Stimulated activated naive B cell treated with anti-CD40 and anti-IgM and Interleukin-4, amounts not matched to agents 10 μg/mL and 1 μg/mL and 100 μg/mL, for 72 hours (primary cell): ENCODE results near the gene CPNE5.

ENCODE experiments used
- ATAC-seq, 2 donors: fragments of 150-1000 bp; cut with Tn5 transposase; replicated peaks; 2 replicates each; pipeline ENCODE4 v1.10.0; 2021; ENCODE audit warnings: moderate library complexity in 1 of 2
- DNase-seq: peaks from one replicate; pipeline ENCODE4 v3.0.0; 2021
- H3K27ac Mint-ChIP-seq: one replicate; pipeline ENCODE4 v1.8.0; 2022; ENCODE audit warnings: mild to moderate bottlenecking, mixed read lengths
- H3K27me3 Mint-ChIP-seq, 2 donors: one replicate each; pipeline ENCODE4 v1.8.0; 2022; ENCODE audit warnings: mixed read lengths in 2 of 2
- H3K36me3 Mint-ChIP-seq, 2 donors: one replicate each; pipeline ENCODE4 v1.8.0; 2022; ENCODE audit warnings: mixed read lengths in 2 of 2, mild to moderate bottlenecking in 1 of 2
- H3K4me1 Mint-ChIP-seq, 2 donors: one replicate each; pipeline ENCODE4 v1.8.0; 2022; ENCODE audit warnings: mixed read lengths in 2 of 2, mild to moderate bottlenecking in 1 of 2
- H3K4me3 Mint-ChIP-seq, 2 donors: one replicate each; pipeline ENCODE4 v1.8.0; 2022; ENCODE audit warnings: mild to moderate bottlenecking in 2 of 2, mixed read lengths in 2 of 2, moderate library complexity in 1 of 2
- H3K9me3 Mint-ChIP-seq, 2 donors: one replicate each; pipeline ENCODE4 v1.8.0; 2022; ENCODE audit warnings: mixed read lengths in 2 of 2, mild to moderate bottlenecking in 1 of 2

CPNE5 gene

GRCh38 chr6:36756786-36757185 lies 82.5 kb downstream of the CPNE5 start:
- Mint-ChIP-seq H3K4me1 (peaks cover 72 to 82% of the 10 kb centered on the region in 2 donors), H3K27ac (peak overlapping the region; percentile 65)
- ATAC-seq, result no peak

GRCh38 chr6:36755435-36756348 lies 83.6 kb downstream of the CPNE5 start:
- H3K27me3 Mint-ChIP-seq, result no peaks in the 10 kb centered on the region
- ATAC-seq (peak; percentile 73 to 74), DNase-seq (peak; percentile 74)
- H3K4me3 Mint-ChIP-seq, result peak overlapping the region; percentile 32 to 69
- H3K9me3 Mint-ChIP-seq, result no peaks in the 10 kb centered on the region
- H3K27ac Mint-ChIP-seq, result peak overlapping the region; percentile 52
- peaks cover 79 to 93% of the 10 kb centered on the region in 2 donors for H3K4me1 Mint-ChIP-seq
- peaks cover 0 to under 1% of the 10 kb centered on the region in 2 donors for H3K36me3 Mint-ChIP-seq

More at GRCh38 chr6:36756786-36757185, 82.5 kb downstream of the CPNE5 start:
- no peaks in the 10 kb centered on the region for H3K9me3 Mint-ChIP-seq
- DNase-seq, result no peak
- peak overlapping the region; percentile 32 to 69 for H3K4me3 Mint-ChIP-seq
- H3K36me3 Mint-ChIP-seq, result no peaks in the 10 kb centered on the region
- H3K27me3 Mint-ChIP-seq, result no peaks in the 10 kb centered on the region

GRCh38 chr6:36754582-36755434 lies 84.4 kb downstream of the CPNE5 start:
- Mint-ChIP-seq H3K4me3 (peak overlapping the region; percentile 5 to 69), H3K4me1 (peaks cover 83 to 96% of the 10 kb centered on the region in 2 donors)

GRCh38 chr6:36753671-36754405 lies 85.4 kb downstream of the CPNE5 start:
- DNase-seq (no peak), ATAC-seq (no peak)
- Mint-ChIP-seq H3K4me3 (peak overlapping the region; percentile 43 to 44), H3K36me3 (peaks cover 2 to 8% of the 10 kb centered on the region in 2 donors), H3K9me3 (no peaks in the 10 kb centered on the region), H3K4me1 (peaks cover 78 to 94% of the 10 kb centered on the region in 2 donors), H3K27ac (peak overlapping the region; percentile 90), H3K27me3 (no peaks in the 10 kb centered on the region)

More at GRCh38 chr6:36754582-36755434, 84.4 kb downstream of the CPNE5 start:
- no peak for DNase-seq
- Mint-ChIP-seq H3K9me3 (no peaks in the 10 kb centered on the region), H3K36me3 (peaks cover 2 to 8% of the 10 kb centered on the region in 2 donors), H3K27me3 (no peaks in the 10 kb centered on the region), H3K27ac (peak overlapping the region; percentile 90)
- ATAC-seq, result no peak

- H3K4me1 Mint-ChIP-seq, result peaks cover 74 to 86% of the 10 kb centered on the region in 2 donors
- peak; percentile 61 for DNase-seq
- peak; percentile 69 to 79 for ATAC-seq
These were observed 86.2 kb downstream of the CPNE5 start for GRCh38 chr6:36752886-36753506.

GRCh38 chr6:36752187-36752885 lies 86.9 kb downstream of the CPNE5 start:
- DNase-seq (no peak), ATAC-seq (peak in 1 of 2 donors; percentile 4)
- Mint-ChIP-seq H3K27ac (peak overlapping the region; percentile 48), H3K36me3 (peaks cover 2 to 11% of the 10 kb centered on the region in 2 donors), H3K9me3 (no peaks in the 10 kb centered on the region), H3K27me3 (no peaks in the 10 kb centered on the region), H3K4me1 (peaks cover 68 to 80% of the 10 kb centered on the region in 2 donors), H3K4me3 (peak overlapping the region; percentile 43 to 53)

More at GRCh38 chr6:36752886-36753506, 86.2 kb downstream of the CPNE5 start:
- Mint-ChIP-seq H3K36me3 (peaks cover 2 to 11% of the 10 kb centered on the region in 2 donors), H3K9me3 (no peaks in the 10 kb centered on the region), H3K27me3 (no peaks in the 10 kb centered on the region), H3K4me3 (peak overlapping the region in 1 of 2 donors; percentile 43), H3K27ac (peak overlapping the region; percentile 48)

- Mint-ChIP-seq H3K36me3 (peaks cover 2 to 11% of the 10 kb centered on the region in 2 donors), H3K27me3 (no peaks in the 10 kb centered on the region), H3K4me1 (peaks cover 65 to 75% of the 10 kb centered on the region in 2 donors), H3K27ac (no peak overlapping the region), H3K4me3 (no peak overlapping the region), H3K9me3 (no peaks in the 10 kb centered on the region)
- DNase-seq, result no peak
- no peak for ATAC-seq
These were observed 87.4 kb downstream of the CPNE5 start for GRCh38 chr6:36751833-36752186.

- Mint-ChIP-seq H3K27ac (no peak overlapping the region), H3K4me1 (peaks cover 63 to 67% of the 10 kb centered on the region in 2 donors), H3K27me3 (no peaks in the 10 kb centered on the region), H3K9me3 (no peaks in the 10 kb centered on the region), H3K36me3 (peaks cover 2 to 11% of the 10 kb centered on the region in 2 donors), H3K4me3 (no peak overlapping the region)
- ATAC-seq (no peak), DNase-seq (no peak)
These were observed 88.2 kb downstream of the CPNE5 start for GRCh38 chr6:36751091-36751490.

- H3K4me3 Mint-ChIP-seq, result no peak overlapping the region
- H3K9me3 Mint-ChIP-seq, result no peaks in the 10 kb centered on the region
- peaks cover 2 to 11% of the 10 kb centered on the region in 2 donors for H3K36me3 Mint-ChIP-seq
- DNase-seq, result no peak
- ATAC-seq, result no peak
- peaks cover 55 to 60% of the 10 kb centered on the region in 2 donors for H3K4me1 Mint-ChIP-seq
- H3K27me3 Mint-ChIP-seq, result no peaks in the 10 kb centered on the region
- H3K27ac Mint-ChIP-seq, result peak overlapping the region; percentile 25
These were observed 89.3 kb downstream of the CPNE5 start for GRCh38 chr6:36749829-36750489.

- H3K9me3 Mint-ChIP-seq, result no peaks in the 10 kb centered on the region
- DNase-seq, result no peak
- no peak for ATAC-seq
- H3K4me1 Mint-ChIP-seq, result peaks cover 48 to 57% of the 10 kb centered on the region in 2 donors
- no peaks in the 10 kb centered on the region for H3K27me3 Mint-ChIP-seq
- H3K4me3 Mint-ChIP-seq, result no peak overlapping the region
- H3K36me3 Mint-ChIP-seq, result peaks cover 2 to 14% of the 10 kb centered on the region in 2 donors
- no peak overlapping the region for H3K27ac Mint-ChIP-seq
These were observed 93.0 kb downstream of the CPNE5 start for GRCh38 chr6:36746251-36746650.

- H3K36me3 Mint-ChIP-seq, result peaks cover 2 to 14% of the 10 kb centered on the region in 2 donors
- DNase-seq, result no peak
- H3K27ac Mint-ChIP-seq, result no peak overlapping the region
- H3K4me1 Mint-ChIP-seq, result peaks cover 49 to 57% of the 10 kb centered on the region in 2 donors
- no peak for ATAC-seq
- no peak overlapping the region for H3K4me3 Mint-ChIP-seq
- H3K9me3 Mint-ChIP-seq, result no peaks in the 10 kb centered on the region
- no peaks in the 10 kb centered on the region for H3K27me3 Mint-ChIP-seq
These were observed 93.4 kb downstream of the CPNE5 start for GRCh38 chr6:36745836-36746235.

GRCh38 chr6:36745283-36745682 lies 94.0 kb downstream of the CPNE5 start:
- no peaks in the 10 kb centered on the region for H3K27me3 Mint-ChIP-seq
- H3K4me3 Mint-ChIP-seq, result no peak overlapping the region
- no peak for DNase-seq
- H3K9me3 Mint-ChIP-seq, result no peaks in the 10 kb centered on the region
- no peak for ATAC-seq
- no peak overlapping the region for H3K27ac Mint-ChIP-seq
- peaks cover 50 to 57% of the 10 kb centered on the region in 2 donors for H3K4me1 Mint-ChIP-seq
- peaks cover 2 to 10% of the 10 kb centered on the region in 2 donors for H3K36me3 Mint-ChIP-seq
